Astrocyte (in vitro differentiated cells and primary cell): ENCODE data around the gene SOS2. TPM values are rescaled to one million over a fixed set of nuclear protein-coding genes. Genes with fewer than 3 reads are reported as not detected.
A peak's percentile ranks its signal among the peaks of the same experiment; 100 is the strongest.

Source experiments
- DNase-seq: peaks from one replicate; pipeline ENCODE4 v3.0.0-alpha.2; 2010; ENCODE audit warnings: low read depth
- FAIRE-seq: peaks from 2 replicates; lab custom pipeline; 2011; peaks lifted over from hg19 to GRCh38; lab: Jason Lieb, UNC
- H2AFZ ChIP-seq: 2 replicates; pipeline ENCODE4 v1.6.0; 2012; ENCODE audit warnings: low read depth, low read length, inconsistent platforms
- H3K27ac ChIP-seq: 2 replicates; pipeline ENCODE4 v1.5.1; 2011; ENCODE audit warnings: low read depth, low read length, inconsistent platforms
- H3K27me3 ChIP-seq: 2 replicates; pipeline ENCODE4 v1.6.0; 2011; ENCODE audit warnings: low read length, inconsistent platforms; ENCODE audit not compliant: insufficient read depth
- H3K36me3 ChIP-seq: 2 replicates; pipeline ENCODE4 v1.5.1; 2011; ENCODE audit warnings: low read length, inconsistent platforms; ENCODE audit not compliant: insufficient read depth
- H3K4me1 ChIP-seq: 2 replicates; pipeline ENCODE4 v1.5.1; 2011; ENCODE audit warnings: low read length, inconsistent platforms; ENCODE audit not compliant: insufficient read depth
- H3K4me2 ChIP-seq: 2 replicates; pipeline ENCODE4 v1.6.0; 2012; ENCODE audit warnings: low read length, inconsistent platforms
- H3K4me3 ChIP-seq: 2 replicates; pipeline ENCODE4 v1.5.1; 2011; ENCODE audit warnings: low read depth, mild to moderate bottlenecking, low read length, inconsistent platforms; ENCODE audit not compliant: insufficient read depth
- H3K79me2 ChIP-seq: 2 replicates; pipeline ENCODE4 v1.6.0; 2012; ENCODE audit warnings: mild to moderate bottlenecking, low read length, inconsistent platforms; ENCODE audit not compliant: insufficient read depth
- H3K9ac ChIP-seq: 2 replicates; pipeline ENCODE4 v1.6.0; 2012; ENCODE audit warnings: mild to moderate bottlenecking, low read length, inconsistent platforms
- H3K9me3 ChIP-seq: 2 replicates; pipeline ENCODE4 v1.5.1; 2012; ENCODE audit warnings: low read depth, mild to moderate bottlenecking, low read length, inconsistent platforms; ENCODE audit not compliant: insufficient read depth
- H4K20me1 ChIP-seq: 2 replicates; pipeline ENCODE4 v1.6.0; 2012; ENCODE audit warnings: low read length, inconsistent platforms; ENCODE audit not compliant: insufficient read depth
- H3K27ac Mint-ChIP-seq: one replicate; pipeline ENCODE4 v1.8.0; 2021; ENCODE audit warnings: mild to moderate bottlenecking, mixed read lengths; ENCODE audit not compliant: unreplicated experiment
- H3K27me3 Mint-ChIP-seq: one replicate; pipeline ENCODE4 v1.8.0; 2021; ENCODE audit warnings: low read depth, mixed read lengths; ENCODE audit not compliant: unreplicated experiment
- H3K36me3 Mint-ChIP-seq: one replicate; pipeline ENCODE4 v1.8.0; 2021; ENCODE audit warnings: low read depth, mixed read lengths; ENCODE audit not compliant: unreplicated experiment
- H3K4me1 Mint-ChIP-seq: one replicate; pipeline ENCODE4 v1.8.0; 2021; ENCODE audit warnings: low read depth, mixed read lengths; ENCODE audit not compliant: unreplicated experiment
- H3K4me3 Mint-ChIP-seq: one replicate; pipeline ENCODE4 v1.8.0; 2021; ENCODE audit warnings: mild to moderate bottlenecking, moderate library complexity, mixed read lengths; ENCODE audit not compliant: unreplicated experiment
- H3K9me3 Mint-ChIP-seq: one replicate; pipeline ENCODE4 v1.8.0; 2021; ENCODE audit warnings: mild to moderate bottlenecking, mixed read lengths; ENCODE audit not compliant: unreplicated experiment
- EZH2 ChIP-seq: IDR thresholded peaks from 2 replicates; pipeline ENCODE4 v1.6.1; 2012; ENCODE audit warnings: mild to moderate bottlenecking, low read length, inconsistent platforms; ENCODE audit not compliant: insufficient read depth
- total RNA-seq: library from RNA; stranded (reverse); gene quantifications from 2 replicates; pipeline ENCODE4 v1.2.1, GENCODE V29; 2021
- TF ChIP-seq, protein P1 (sequence below): IDR thresholded peaks from 2 replicates; pipeline ENCODE4 v1.5.1; 2011; ENCODE audit warnings: low read depth, mild to moderate bottlenecking, inconsistent platforms, low read length, moderate library complexity; ENCODE audit not compliant: insufficient read depth

Gene SOS2
- total RNA-seq, 1 donor from 2014 or later = 18.3 TPM

DNA sequence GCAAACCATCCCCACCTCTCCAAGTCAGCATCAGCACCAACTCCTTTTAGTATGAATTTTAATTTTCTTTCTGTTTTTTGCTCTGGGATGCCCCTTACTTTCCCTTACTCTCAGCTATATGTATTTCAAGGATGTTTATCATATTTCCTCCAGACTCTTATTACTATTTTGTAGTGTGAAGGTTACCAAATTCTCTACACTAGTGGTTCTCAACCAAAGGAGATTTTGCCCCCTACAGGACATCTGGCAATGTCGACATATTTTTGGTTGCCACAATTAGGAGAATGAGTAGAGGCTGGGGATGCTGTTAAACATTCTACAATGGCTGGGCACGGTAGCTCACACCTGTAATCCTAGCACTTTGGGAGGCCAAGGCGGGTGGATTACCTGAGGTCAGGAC, 29.1 kb upstream of the SOS2 start:
- peak; percentile 15 for DNase-seq
- no peak overlapping the region for H3K4me2 ChIP-seq
- no peak overlapping the region for H3K27ac ChIP-seq
- no peaks in the 10 kb centered on the region for H3K27me3 Mint-ChIP-seq
- no peaks in the 10 kb centered on the region for H3K27me3 ChIP-seq
- H3K27ac Mint-ChIP-seq = no peak overlapping the region
- H3K9ac ChIP-seq = no peak overlapping the region
- FAIRE-seq = no peak
- no peaks in the 10 kb centered on the region for H3K36me3 Mint-ChIP-seq
- no peaks in the 10 kb centered on the region for H3K4me1 ChIP-seq
- no peaks in the 10 kb centered on the region for H4K20me1 ChIP-seq
- no peaks in the 10 kb centered on the region for H3K4me1 Mint-ChIP-seq
- TF ChIP-seq EZH2 = no peak
- TF ChIP-seq, protein P1, sequence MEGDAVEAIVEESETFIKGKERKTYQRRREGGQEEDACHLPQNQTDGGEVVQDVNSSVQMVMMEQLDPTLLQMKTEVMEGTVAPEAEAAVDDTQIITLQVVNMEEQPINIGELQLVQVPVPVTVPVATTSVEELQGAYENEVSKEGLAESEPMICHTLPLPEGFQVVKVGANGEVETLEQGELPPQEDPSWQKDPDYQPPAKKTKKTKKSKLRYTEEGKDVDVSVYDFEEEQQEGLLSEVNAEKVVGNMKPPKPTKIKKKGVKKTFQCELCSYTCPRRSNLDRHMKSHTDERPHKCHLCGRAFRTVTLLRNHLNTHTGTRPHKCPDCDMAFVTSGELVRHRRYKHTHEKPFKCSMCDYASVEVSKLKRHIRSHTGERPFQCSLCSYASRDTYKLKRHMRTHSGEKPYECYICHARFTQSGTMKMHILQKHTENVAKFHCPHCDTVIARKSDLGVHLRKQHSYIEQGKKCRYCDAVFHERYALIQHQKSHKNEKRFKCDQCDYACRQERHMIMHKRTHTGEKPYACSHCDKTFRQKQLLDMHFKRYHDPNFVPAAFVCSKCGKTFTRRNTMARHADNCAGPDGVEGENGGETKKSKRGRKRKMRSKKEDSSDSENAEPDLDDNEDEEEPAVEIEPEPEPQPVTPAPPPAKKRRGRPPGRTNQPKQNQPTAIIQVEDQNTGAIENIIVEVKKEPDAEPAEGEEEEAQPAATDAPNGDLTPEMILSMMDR = peak; percentile 44
- H3K9me3 Mint-ChIP-seq = no peaks in the 10 kb centered on the region
- no peaks in the 10 kb centered on the region for H3K9me3 ChIP-seq
- no peak overlapping the region for H3K4me3 ChIP-seq
- H2AFZ ChIP-seq = no peak overlapping the region
- H3K79me2 ChIP-seq = no peaks in the 10 kb centered on the region
- no peak overlapping the region for H3K4me3 Mint-ChIP-seq
- H3K36me3 ChIP-seq = no peaks in the 10 kb centered on the region

DNA sequence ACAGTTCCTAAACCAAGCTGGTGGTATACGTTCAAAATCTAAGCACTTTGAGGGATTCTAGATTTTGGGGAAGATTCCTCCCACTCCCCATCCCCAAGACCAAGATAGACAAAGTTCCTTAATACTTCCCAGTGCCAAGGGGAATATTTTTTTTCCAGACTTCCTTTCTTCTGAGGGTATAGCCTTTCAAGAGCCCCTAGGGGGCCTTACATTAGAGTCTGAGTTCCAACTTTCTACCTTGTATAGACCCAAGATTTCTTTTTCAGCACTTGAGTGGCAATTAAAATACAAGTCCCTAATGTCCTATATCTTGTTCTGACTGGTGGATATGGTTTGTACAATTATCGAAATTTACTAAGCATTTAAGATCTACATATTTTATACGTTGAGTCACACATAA, 28.7 kb upstream of the SOS2 start:
- no peaks in the 10 kb centered on the region for H4K20me1 ChIP-seq
- no peaks in the 10 kb centered on the region for H3K79me2 ChIP-seq
- no peak overlapping the region for H3K4me2 ChIP-seq
- no peaks in the 10 kb centered on the region for H3K27me3 ChIP-seq
- no peaks in the 10 kb centered on the region for H3K4me1 ChIP-seq
- no peak overlapping the region for H2AFZ ChIP-seq
- no peaks in the 10 kb centered on the region for H3K9me3 ChIP-seq
- DNase-seq (no peak), FAIRE-seq (peak; percentile 26)
- H3K4me3 Mint-ChIP-seq = no peak overlapping the region
- no peaks in the 10 kb centered on the region for H3K36me3 Mint-ChIP-seq
- TF ChIP-seq EZH2 = no peak
- TF ChIP-seq, protein P1 = no peak
- H3K27ac ChIP-seq = no peak overlapping the region
- no peaks in the 10 kb centered on the region for H3K36me3 ChIP-seq
- H3K9ac ChIP-seq = no peak overlapping the region
- no peaks in the 10 kb centered on the region for H3K9me3 Mint-ChIP-seq
- no peak overlapping the region for H3K27ac Mint-ChIP-seq
- no peaks in the 10 kb centered on the region for H3K4me1 Mint-ChIP-seq
- no peaks in the 10 kb centered on the region for H3K27me3 Mint-ChIP-seq
- no peak overlapping the region for H3K4me3 ChIP-seq

DNA sequence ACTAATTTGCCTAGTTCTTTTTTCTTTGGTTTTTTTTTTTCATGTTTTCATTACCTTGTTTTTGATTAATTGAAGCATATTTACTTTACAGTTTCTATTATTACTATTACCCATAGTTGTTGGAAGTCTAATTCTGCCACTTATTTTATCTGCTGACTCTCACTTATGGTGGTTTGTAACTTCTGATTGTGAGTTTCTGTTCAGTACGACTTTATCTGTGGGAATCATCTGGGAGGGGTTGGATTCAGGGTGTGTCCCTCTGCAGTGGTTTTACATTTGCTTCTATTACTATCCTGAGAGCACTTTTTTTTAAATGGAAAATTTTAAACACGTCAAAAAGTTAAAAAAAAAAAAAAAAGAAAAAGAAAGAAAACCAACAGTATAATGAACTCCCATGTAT, 26.4 kb upstream of the SOS2 start:
- Histone ChIP-seq H2AFZ (no peak overlapping the region), H3K9ac (no peak overlapping the region), H3K4me2 (no peak overlapping the region), H3K36me3 (no peaks in the 10 kb centered on the region), H4K20me1 (no peaks in the 10 kb centered on the region), H3K27ac (no peak overlapping the region), H3K9me3 (no peaks in the 10 kb centered on the region), H3K79me2 (no peaks in the 10 kb centered on the region), H3K27me3 (no peaks in the 10 kb centered on the region), H3K4me3 (no peak overlapping the region), H3K4me1 (no peaks in the 10 kb centered on the region)
- H3K4me3 Mint-ChIP-seq = no peak overlapping the region
- H3K36me3 Mint-ChIP-seq = peaks cover 3% of the 10 kb centered on the region
- FAIRE-seq = no peak
- no peaks in the 10 kb centered on the region for H3K9me3 Mint-ChIP-seq
- H3K4me1 Mint-ChIP-seq = no peaks in the 10 kb centered on the region
- H3K27me3 Mint-ChIP-seq = no peaks in the 10 kb centered on the region
- DNase-seq = no peak
- H3K27ac Mint-ChIP-seq = no peak overlapping the region
- TF ChIP-seq EZH2 = no peak
- TF ChIP-seq, protein P1 = no peak
